H1 (cell line): ENCODE results near the gene NEDD9. TPM values are rescaled to one million over a fixed set of nuclear protein-coding genes. Genes with fewer than 3 reads are reported as not detected.

Experiments
- CREB1 ChIP-seq: IDR thresholded peaks from 2 replicates; pipeline ENCODE4 v1.6.1; 2012; ENCODE audit warnings: inconsistent platforms
- polyA plus RNA-seq, 7 experiments: library from polyadenylated mRNA; depleted of rRNA in 3 of 7; stranded (reverse) in 5 of 7; unstranded in 2 of 7; fragments of >200 nt in 5 of 7; fragments of 200-250 nt in 2 of 7; gene quantifications; 1 replicate in 5 of 7; 2 replicates in 1 of 7; 4 replicates in 1 of 7; pipeline versions ENCODE4 v1.2.1 to v1.2.3, GENCODE V29; 2011 to 2013; ENCODE audit warnings: missing spikeins in 2 of 7, mixed read lengths in 2 of 7
- total RNA-seq: library from RNA; stranded (reverse); fragmentation: NEBNext Ultra II Directional; extraction: Animal tissue kit (Norgen Biotek cat#: 25700); gene quantifications from 2 replicates; pipeline ENCODE4 v1.2.1, GENCODE V29; 2021

NEDD9 gene
- total and polyA plus RNA-seq, 2 of the 8 experiments (the other 6 are each of a cell fraction or from before 2014, with no cell fraction given) = 3.6 to 12.0 TPM

GRCh38 chr6:11166948-11167347, 65.5 kb downstream of the NEDD9 start (continued):
- no peak for TF ChIP-seq CREB1
- TF ChIP-seq, all 59 proteins: peak for 0
